GM12801 (cell line): ENCODE data around the gene NXPH3.

Source experiments
- CTCF ChIP-seq: IDR thresholded peaks from one replicate; pipeline ENCODE4 v1.5.1; 2011; ENCODE audit warnings: control low read depth; ENCODE audit not compliant: insufficient read length; ENCODE audit errors: extremely low read depth

The NXPH3 gene

GRCh38 chr17:49580055-49580721, 4.5 kb downstream of the NXPH3 start:
- no peak for TF ChIP-seq CTCF

GRCh38 chr17:49580981-49581647, 5.4 kb downstream of the NXPH3 start:
- TF ChIP-seq CTCF, result no peak

GRCh38 chr17:49581648-49581998, 6.0 kb downstream of the NXPH3 start:
- no peak for TF ChIP-seq CTCF

- no peak for TF ChIP-seq CTCF
Observed at GRCh38 chr17:49582055-49582722, 6.5 kb downstream of the NXPH3 start.

- TF ChIP-seq CTCF, result no peak
Observed at GRCh38 chr17:49582789-49583188, 7.1 kb downstream of the NXPH3 start.

GRCh38 chr17:49583226-49583625, 7.6 kb downstream of the NXPH3 start:
- no peak for TF ChIP-seq CTCF

- TF ChIP-seq CTCF, result no peak
Observed at GRCh38 chr17:49583889-49584288, 8.2 kb downstream of the NXPH3 start.
